Activated CD4-positive, alpha-beta T cell treated with anti-CD3 and anti-CD28 coated beads, Interleukin-2, Interleukin-4, amounts not matched to agents 100 ng/mL and 50 ng/mL, durations not matched to agents 16 hours and 8 hours (primary cell): ENCODE measurements around the gene EOLA2.
"Not testable (repeated sequence)": the region's sequence is repeated elsewhere in the genome, so short reads cannot be mapped to it uniquely, and the experiment has no call there.

ENCODE experiments used
- DNase-seq: peaks from one replicate; pipeline ENCODE4 v3.0.0-alpha.2; 2020; ENCODE audit warnings: low spot score

EOLA2 gene

DNA sequence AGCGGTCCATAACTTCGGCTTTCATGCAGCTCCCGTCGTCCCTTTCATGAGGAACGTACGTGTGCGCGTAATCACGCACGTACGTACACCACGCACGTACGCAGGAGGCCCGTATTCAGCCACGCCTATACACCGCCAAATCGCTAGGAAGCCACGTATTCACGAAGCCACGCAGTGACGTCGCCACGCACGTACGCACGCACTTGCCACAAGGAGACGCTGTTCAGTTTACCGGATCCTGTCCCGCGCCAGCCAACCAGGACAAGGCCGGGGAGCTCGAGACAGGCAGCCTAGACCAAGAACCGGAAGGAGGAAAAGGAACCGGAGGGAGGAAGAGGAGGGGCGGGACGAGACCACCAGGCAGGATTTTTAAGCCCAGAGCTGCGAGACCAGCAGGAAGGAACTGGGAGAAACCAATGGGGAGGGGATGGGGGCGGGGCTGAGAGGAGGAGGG lies at the start of gene EOLA2:
Gene EOLA2, minus strand, starts transcription at position 65 of the 454 bp plus-strand sequence. CDS start 4,617 bp downstream, outside the sequence.
- DNase-seq: peak; percentile 94

DNA sequence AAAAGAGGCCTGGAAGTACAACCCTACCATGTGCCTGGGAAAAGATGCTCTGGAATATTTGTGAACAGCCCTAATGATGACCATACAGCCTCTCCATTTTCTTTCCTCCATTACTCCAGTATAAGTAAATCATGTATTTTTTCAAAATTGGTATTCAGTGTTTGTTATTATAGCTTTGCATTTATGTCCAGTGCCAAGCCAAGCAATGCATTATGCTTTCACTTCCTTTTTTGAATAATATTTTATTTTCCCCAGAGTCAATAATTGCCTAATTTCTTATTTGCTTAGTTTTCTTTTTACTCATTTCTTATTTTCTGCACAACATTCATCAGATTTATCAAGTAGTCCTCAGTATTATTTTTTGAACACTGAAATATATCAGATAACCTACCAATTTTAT lies 49.3 kb upstream of the EOLA2 start:
- no peak for DNase-seq

DNA sequence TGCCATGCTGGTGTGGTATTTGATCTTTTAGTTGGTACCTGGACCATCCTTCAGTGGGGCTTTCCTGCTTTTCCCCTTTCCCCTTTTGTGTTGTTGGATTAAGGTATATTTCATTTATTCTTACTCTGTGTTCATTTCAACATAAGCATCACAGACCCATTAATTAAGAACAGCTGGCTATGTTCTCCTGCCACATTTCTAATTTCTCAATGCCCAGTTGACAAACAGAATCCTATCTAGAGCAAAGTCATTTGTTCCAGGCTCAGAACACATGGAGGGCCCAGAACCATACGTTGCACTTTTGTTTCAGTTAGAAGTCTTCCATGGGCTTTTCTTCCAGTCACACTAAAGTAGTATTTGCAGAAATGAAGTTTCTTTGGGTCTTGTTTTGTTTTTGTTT lies 46.1 kb upstream of the EOLA2 start:
- no peak for DNase-seq

DNA sequence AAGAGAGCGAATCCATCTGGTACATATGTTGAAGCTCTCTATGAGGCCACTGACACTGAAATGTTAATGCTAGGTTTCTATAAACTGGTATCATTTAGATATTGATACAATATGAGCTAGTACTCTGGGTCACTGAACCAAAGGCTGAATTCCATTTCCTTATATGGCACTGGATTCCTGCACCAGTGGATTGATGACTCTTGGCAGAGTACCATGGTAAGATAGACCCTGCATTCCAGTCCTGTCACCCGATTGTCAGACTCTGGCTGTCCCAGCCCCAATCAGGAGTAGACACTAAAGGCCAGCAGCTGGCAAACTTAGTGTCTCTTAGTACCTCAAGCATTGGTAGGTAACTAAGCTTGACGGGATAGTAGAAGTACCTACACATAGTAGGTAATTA lies 44.0 kb upstream of the EOLA2 start:
- DNase-seq: no peak

DNA sequence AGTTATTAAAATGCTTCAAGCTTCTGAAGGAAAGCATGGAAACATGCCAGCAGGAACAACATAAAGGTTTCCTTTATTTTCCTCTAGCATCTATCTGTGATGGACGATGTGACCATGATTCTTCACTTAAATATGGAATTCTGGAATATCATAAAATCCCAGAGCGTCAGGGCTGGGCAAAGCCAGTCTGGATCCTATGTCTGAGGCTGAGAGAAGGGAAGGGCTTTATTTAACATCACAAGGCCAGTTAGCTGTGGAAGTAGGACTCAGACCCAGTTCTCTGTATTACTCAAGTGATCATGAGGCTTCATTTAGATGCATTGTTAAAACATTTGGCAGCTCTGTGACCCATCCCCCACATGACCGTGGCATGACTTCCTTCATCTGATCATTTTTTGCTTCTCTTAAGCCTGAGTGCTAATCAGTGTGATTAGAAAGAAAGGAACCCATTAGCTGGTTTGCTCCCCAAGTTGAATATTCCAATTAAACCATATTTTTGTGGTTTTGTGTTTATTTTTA lies 40.9 kb upstream of the EOLA2 start:
- no peak for DNase-seq

DNA sequence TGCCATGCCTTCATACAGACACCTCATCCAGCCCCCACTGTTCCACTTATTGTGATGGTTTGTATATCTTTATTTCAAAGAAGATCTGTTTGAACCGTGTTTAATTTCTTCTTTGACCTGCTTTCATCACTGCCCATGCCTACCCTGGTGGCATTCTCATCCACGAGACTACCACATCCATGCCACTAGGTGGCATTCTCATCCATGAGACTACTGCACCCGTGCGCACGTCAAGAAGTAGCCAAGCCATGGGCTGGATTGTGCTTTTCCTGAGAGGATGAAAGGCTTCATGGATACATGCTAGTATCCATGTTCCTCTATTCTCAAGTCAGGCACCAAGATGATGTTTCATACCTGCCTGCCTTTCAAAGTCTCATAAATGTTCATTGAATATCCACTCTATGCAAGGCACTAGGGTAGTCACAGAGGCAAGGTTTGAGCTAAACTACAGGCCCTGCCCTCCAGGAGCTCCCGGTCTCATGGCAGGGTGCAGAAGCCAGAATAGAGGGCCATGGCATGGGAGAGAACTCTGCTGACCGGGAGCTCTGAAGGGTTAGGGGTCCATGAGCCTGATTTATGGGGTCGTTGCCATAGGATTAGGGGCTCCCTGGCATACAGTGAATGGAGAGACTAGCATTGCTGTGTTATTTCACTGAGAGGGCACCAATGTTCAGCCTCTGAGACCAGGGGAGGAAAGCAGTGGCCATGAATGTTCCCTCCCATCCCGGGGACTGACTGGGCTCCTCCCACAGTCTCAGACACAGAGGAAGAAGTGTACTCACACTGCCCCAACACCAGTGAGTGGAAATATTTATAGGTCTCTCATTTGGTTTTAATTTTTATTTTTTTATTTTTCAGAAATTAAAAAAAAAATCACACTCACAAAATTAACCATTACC lies 24.8 kb upstream of the EOLA2 start:
- peak; percentile 46 for DNase-seq

DNA sequence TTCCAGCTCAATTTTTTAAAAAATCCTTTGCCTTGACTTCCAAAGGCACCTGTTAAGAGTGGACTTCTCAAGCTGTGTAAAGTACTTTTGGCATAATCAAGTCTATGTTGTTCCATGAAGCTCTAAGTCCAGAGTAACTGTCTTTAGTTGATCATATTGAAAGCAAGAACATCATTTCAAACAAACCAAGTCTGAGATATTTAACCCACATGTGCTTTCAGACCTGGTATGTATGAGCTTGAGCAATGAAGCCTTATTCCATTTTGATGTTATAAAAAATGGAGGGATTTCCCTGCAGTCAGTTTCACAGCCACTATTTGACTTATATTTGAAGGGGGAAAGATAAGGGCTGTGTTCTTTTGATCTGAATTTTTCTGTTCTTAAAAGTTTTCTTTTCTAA lies 23.7 kb upstream of the EOLA2 start:
- DNase-seq: no peak

DNA sequence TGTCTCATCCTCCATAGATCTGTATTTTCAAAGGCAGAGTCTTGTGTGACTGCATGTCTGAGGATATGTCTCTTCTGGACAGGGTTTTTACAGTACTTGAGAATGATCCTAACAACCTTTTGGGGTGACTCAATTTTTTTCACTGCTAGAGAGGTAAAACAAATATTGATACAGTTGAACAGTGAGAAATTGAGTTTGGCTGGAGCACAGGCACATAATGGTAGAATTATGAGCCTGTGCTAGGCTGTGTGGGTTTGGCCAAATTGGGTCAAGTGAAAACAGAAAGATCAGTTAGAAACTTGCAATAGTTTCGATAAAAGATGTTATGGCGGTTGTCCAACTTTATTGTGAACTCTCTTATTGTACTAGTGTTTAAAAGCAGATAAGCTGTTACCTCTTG lies 23.3 kb upstream of the EOLA2 start:
- DNase-seq: no peak

DNA sequence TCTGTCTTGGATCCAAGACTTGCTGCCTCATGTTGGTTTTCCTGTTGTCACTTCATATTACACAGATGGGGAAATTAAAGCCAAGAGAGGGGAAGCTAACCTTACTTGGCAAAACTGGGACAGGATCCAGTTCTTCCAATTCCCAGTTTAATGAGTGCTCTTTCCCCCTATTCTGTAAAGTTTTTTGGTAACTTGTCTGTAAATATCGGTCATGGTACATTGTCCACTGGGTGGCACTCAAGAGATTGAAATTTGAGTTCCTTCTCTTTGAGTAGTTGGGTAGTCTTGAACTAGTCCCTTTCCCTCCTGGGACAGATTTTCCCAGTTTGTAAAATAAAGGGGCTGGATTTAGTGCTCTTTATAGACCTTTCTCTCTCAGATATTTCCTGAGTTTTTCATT lies 12.4 kb upstream of the EOLA2 start:
- peak; percentile 6 for DNase-seq

DNA sequence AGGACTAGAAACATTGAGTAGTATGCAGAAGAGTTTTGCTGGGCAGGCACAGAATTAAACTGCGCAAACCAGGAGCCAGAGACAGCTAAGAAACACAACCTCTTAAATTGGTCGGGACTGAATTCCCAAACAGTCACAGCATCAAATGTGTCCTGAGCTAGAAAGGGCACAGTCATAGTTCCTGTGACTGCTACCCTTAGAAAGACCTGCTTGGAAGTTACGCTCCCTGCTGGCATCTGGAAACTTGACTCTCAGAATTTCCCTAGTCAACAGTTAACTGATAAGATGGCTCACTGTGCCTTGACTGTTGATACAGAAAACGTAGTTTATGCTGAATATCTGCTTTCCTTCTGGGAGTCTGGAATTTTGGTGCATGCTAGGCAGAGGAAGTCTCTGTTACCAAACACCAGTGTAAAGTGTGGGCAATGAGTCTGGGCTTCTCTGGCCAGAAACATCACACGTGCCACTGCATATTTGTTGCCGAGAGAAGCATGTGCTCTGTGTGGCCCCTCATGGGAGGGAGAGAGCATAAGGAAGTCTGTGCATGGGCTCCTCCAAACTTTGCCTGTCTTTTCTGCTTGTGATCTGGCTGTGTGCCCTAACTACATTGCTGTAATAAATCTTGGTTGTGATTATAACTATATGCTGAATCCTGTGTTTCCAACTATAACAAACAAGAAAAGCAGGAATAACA lies 11.6 kb upstream of the EOLA2 start:
- DNase-seq: no peak

DNA sequence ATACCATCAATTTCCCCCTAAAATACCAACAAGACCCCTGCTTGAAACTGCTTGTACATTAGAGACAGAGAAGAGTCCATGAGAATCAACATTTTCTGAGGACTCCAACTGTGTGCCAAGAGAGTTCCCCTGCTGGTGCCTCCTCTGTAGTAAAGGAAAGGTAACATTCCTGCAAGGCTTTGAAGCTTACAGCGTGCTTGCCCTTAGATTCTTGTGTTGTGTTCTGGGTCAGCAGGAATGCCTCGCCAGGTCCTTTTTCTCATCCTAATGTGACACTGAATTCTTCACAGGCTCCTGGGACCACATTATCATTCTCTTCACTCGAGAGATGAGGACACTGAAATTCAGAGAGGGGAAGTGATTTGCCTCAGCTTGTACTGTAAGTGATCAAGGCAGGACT lies 9.7 kb upstream of the EOLA2 start:
- DNase-seq: no peak

DNA sequence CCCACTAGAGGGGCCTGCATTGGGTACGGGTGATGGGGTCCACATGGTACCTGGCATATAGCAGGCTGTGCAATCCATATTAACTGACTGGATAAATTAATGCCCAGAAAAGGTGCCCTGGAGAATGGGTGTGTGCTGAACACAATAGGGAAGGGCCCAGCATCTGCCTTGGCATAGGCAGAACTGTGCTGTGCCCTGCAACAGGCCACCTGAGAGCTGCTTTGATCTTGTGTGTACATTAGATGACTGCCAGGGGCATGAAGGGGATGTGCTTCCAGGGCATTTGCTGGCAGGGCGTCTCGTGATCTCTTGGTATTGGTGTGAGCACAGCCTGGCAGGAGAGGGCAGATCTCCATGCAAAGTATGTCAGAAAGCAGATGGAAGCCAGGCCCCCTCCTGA lies 8.6 kb upstream of the EOLA2 start:
- DNase-seq: not testable (repeated sequence)

DNA sequence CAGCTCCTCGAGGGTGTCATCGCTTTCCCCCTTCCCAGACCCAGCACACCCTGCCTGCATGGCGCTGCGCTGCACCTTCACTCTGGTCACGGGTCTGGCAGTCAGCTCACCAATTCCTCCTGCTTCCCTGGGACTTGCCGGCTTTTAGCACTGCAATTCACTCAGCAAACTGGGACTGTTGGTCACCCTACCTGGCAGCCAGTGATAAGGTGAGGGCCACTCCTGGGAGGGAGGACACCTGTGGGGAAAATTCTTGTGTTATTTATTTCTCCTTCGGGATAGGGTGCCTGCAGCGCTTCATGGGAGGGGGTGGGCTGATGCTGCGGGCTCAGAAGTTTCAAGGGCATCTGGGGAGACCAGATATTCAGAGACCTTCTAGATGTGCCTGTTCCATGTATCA lies 7.5 kb upstream of the EOLA2 start:
- DNase-seq: not testable (repeated sequence)

DNA sequence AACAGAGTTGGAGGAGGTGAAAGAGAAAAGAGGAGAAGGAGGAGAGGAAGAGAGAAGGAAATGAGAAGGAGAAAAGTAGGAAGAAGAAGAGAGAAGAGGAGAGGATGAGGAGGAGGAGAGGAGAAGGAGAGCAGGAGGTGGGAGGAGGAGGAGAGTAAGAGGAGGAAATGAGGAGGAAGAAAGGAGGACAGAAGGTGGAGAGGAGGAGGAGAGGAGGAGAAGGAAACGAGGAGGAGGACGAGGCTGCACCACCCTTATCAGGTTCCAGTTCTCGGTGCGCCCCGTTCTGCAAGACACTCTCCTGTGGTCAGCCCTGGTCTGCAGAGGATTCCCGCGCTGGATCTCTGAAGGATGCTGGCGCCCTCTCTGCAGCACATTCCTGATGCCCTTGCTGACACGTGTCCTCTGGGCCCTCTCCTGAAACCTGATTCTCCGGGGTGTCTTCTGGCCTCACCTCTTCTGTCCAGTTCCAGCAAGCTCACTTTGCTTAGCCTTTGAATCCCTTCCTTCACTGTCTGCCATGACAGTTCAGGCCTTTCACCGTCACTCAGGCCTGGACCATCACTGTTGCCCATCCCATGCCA lies 6.9 kb upstream of the EOLA2 start:
- DNase-seq: not testable (repeated sequence)

DNA sequence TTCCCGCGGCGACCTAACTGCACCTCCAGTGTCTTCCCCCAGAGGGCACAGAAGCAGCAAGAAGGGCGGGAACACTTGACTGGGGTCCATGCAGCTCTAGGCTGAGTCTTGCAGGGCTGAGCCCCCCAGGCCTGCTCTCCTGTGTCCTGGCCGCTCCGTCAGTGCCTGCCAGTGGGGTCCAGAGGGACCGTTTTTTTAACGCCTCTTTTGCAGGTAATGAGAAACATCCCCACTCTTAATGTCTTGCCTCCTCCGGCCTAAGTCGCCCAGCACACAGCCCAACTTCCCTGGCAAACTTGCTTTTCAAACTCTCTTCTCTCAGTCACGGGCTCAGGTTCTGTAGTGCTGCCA lies 2.4 kb upstream of the EOLA2 start:
- not testable (repeated sequence) for DNase-seq

DNA sequence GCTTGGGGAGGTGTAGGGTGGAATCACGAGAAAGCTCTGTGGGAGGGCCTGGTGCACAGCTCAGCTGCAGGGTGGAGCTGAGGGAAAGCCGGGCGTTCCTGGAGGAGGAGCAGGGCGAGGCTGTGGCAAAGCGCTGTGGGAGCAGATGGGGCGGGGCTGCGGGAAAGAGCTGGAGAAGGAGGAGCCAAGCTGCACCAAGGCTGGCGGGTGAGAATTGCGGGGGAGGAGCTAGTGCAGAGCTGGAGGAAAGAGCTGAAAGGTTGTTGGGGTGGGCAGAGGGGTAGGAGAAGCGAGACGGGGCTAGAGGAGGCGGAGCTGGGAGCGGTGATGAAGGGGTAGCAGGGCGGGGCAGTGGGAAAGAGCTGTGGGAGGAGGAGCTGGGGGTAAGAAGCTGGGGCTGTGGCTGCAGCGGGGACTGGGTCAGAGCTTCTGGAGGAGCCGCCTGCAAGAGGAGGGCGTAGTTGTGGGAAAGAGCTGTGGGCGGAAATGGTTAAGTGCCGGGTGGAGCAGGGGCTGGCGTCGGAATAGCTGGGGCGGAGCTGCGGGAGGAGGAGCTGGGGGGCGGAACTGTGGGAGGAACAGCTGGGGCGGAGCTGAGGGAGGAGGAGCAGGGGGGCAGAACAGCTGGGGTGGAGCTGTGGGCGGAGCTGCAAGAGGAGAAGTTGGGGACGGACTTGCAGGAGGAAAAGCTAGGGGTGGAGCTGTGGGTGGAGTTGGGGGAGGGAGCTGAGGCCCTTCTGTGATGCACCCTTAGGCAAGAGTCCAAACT lies 1.8 kb upstream of the EOLA2 start:
- DNase-seq: peak; percentile 92

DNA sequence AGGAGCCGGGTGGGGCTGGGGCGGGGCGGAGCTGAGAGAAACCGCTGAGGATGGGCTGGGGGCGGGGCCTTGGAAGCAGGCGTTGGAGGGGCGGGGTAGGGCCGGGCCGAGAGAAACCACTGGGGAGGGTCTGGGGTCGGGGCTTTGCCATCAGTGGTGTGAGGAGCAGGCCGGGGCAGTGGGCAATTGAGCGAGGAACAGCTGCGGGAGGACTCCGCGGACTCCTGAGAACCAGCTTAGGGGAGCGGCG lies 1.3 kb upstream of the EOLA2 start:
- no peak for DNase-seq

DNA sequence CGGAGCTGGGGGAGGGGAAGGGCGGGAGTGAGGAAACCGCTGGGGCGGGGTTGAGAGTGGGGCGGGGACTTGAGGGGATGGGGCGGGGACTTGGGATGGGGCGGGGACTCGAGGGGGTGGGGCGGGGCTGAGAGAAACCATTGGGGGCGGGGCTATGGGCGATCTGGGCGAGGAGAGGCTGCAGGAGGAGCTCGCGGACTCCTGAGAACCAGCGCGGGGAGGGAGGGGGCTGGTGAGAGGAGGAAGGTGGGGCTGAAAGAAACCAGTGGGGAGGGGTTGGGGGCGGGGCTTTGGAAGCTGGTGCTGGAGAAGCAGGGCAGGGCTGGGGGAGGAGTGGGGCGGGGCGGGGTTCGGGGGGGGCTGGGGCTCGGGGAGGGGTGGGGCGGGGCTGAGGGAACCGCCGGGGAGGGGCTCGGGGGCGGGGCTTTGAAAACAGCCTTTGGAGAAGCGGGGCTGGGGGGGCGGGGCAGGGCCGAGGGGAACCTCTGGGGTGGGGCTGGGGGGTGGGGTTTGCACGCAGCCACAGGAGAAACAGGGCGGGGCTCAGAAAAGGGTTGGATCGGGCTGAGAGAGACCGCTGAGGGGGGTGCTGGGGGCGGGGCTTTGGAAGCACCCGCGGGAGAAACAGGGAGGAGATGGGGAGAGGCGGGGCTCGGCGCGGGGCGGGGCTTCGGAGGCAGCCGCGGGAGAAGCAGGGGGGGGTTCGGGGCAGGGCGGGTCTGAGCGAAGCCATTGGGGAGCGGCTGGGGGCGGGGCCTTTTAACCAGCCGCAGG lies 777 bp upstream of the EOLA2 start:
- DNase-seq: peak; percentile 89

DNA sequence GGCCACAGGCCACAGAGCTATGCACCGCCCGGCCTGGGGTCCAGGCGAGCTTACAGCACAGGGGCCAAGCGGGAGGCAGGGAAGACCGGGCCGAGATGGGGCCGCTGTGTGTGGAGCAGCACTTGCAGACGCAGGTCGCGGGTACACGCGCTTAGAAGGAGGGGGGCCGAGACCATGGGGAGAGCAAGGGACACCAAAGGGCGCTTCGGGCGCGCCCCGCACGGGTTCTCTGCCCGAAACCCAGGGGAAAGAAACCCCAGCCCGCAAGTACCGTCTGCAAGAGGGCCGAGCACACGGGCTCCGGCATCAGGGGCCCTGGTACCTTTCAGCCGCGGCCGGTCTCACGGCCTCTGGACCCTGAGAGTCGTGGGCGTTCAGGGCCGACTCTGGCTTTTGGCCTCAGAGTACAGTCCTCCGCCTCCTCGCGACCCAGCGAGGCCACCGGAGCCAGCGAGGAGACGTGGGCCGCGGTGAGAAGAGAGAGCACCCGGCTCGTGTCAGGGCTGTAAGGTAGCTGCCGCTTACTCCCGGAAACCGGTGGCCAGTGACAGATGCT lies 342 bp downstream of the EOLA2 start:
- DNase-seq: no peak

DNA sequence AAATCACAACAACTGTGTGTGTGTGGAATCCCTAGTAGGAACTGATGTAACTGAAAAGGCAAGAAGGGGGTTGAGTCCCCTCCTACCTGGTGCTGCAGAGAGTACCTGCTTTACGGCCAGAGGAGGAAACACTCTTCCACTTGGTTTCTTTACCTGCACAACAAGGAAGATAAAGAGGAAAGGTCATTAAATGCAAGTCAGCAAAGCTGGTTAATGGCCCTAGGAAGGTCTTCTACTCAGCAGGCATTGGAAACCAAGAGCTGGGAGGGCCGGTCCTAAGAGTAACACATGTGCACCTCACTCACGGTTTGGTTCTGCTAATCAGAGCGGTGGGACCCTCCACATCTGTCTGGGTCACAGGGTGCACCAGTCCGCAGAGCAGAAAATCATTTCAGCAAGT lies 963 bp downstream of the EOLA2 start:
- not testable (repeated sequence) for DNase-seq

DNA sequence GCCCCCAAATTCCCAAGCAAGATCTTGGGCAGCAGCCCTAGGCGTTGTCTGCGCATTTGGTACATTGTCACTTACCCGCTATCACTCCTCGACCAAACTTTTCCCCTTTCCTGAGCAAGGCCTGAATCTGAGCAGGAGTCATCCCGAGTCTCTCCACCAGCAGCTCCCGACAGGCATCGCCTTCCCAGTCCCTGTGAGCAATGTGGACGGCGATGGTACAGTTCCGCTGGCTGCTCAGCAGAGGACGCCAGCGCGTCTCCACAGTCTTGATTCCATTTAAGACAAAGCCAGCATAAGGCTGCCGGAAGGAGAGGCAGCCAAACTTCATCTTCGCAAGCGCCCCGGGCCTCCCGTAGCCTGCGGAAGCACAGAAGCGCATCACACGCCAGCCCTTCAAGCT lies 4.7 kb downstream of the EOLA2 start:
- not testable (repeated sequence) for DNase-seq
